Measurements from ENCODE around the gene KCTD13.

DNA sequence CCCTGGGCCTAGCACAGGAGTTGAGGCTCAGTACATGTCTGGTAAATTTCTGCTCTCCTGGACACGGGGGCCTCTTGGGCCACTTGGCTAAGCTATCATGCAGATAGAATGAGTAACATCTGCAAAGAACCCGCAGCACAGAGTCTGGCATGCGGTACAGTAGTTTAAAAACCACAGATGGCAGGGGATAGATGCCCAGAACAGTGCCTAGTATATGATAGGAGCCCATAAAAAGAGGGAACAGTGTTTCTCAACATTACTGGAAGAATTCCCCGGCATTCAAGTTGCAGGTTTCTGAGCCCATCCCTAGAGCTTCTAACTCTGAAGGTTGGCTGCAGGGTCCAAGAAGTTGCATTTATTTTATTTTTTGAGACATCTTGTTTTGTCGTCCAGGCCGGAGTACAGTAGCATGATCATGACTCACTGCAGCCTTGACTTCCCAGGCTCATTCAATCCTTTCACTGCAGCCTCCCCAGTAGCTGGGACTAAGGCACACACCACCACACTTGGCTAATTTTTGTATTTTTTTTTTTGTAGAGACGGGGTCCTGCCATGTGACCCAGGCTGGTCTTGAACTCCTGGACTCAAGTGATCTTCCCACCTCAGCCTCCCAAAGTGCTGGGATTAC, 68.8 kb downstream of the KCTD13 start:
- TF ChIP-seq, protein P1, sequence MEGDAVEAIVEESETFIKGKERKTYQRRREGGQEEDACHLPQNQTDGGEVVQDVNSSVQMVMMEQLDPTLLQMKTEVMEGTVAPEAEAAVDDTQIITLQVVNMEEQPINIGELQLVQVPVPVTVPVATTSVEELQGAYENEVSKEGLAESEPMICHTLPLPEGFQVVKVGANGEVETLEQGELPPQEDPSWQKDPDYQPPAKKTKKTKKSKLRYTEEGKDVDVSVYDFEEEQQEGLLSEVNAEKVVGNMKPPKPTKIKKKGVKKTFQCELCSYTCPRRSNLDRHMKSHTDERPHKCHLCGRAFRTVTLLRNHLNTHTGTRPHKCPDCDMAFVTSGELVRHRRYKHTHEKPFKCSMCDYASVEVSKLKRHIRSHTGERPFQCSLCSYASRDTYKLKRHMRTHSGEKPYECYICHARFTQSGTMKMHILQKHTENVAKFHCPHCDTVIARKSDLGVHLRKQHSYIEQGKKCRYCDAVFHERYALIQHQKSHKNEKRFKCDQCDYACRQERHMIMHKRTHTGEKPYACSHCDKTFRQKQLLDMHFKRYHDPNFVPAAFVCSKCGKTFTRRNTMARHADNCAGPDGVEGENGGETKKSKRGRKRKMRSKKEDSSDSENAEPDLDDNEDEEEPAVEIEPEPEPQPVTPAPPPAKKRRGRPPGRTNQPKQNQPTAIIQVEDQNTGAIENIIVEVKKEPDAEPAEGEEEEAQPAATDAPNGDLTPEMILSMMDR (IDR thresholded peaks at IDR 0.05): no peak
- TF ChIP-seq POLR2A (IDR thresholded peaks at IDR 0.05): no peak
